OCI-M2 (cell line): ENCODE results near the gene FCAMR.

Experiments used
- DNase-seq: peaks from one replicate; lab custom pipeline; 2025; ENCODE audit not compliant: unreplicated experiment; lab: John Stamatoyannopoulos, UW

Gene FCAMR, protein sequence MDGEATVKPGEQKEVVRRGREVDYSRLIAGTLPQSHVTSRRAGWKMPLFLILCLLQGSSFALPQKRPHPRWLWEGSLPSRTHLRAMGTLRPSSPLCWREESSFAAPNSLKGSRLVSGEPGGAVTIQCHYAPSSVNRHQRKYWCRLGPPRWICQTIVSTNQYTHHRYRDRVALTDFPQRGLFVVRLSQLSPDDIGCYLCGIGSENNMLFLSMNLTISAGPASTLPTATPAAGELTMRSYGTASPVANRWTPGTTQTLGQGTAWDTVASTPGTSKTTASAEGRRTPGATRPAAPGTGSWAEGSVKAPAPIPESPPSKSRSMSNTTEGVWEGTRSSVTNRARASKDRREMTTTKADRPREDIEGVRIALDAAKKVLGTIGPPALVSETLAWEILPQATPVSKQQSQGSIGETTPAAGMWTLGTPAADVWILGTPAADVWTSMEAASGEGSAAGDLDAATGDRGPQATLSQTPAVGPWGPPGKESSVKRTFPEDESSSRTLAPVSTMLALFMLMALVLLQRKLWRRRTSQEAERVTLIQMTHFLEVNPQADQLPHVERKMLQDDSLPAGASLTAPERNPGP

DNA sequence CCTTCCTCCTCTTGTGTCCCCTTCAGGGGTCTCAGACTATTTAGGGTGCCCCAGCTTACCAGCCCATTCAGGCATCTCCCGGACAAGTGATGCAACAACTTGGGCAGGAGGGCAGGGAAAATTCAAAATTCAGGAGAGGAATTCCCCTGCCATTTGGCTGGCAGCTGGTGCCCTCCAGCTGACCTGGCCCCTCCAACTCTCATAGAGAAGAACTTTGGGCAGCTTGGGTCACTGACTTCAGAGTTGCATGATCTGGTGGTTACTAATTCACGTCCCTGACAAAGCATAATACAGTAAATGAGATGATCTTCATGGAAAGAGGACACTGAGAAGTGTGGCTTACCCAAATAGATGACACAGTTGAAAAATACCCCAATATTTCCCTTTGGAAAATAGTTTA is at the start of gene FCAMR:
FCAMR (minus strand) TSS at position 15 of the 400 bp plus-strand sequence. CDS start 335 bp downstream, outside the sequence.
- DNase-seq: no peak

DNA sequence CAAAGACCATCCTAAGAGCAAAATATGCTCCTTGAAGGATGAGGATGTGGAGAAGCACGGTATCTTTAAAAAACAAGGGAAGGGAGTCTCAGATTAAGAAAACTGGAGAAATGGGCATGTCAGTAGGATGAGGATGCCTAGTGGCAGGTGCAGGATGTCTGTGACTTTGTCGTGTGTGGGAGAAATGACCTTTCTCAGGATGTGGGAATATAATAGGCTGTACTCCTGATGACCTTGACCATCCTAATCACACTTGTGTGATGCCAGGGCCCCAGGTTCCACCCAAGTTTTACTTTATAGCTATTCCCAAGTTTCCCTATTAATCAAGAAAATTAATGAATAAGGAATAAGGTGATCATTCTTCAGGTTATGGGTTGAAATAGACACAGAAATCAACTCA is 49.4 kb upstream of the FCAMR start:
- no peak for DNase-seq

DNA sequence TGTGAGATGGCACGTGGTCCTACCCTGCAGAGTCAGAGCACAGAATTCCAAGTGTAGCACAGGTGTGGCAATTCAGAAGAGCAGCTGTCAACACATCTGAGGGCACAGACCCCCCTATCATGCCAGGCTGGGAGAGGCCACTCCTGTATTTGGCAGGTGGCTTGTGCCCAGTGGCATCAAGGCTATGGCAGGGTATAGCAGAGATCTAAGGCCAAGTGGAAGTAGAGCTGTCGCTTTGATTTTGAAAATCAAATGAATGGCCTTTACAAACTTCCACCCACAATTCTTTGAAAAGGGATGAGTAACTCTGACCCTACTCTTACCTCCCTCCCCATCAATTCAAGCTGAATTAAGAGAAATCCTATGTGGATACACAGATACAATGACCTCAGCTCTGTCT is 48.9 kb upstream of the FCAMR start:
- no peak for DNase-seq

DNA sequence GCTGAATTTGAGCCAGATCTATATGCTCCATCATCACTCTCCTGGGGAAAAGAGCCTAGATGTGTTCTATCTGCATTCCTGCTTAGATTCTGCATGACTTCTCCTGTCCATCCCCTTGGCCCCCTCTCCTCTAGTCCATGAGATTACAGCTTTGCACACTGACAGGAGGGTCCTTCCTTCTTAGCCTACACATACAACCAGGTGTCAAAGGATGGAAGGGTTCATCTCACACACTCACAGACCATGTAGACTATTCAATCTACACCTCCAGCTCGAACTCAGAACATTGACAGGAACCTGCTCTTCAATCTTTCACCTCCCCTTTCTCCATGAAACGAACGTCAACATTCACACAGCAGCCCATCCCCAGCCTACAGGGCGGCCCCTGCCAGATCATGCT is 48.4 kb upstream of the FCAMR start:
- DNase-seq: no peak

- DNase-seq: no peak
Observed at GRCh38 chr1:207017615-207018559, 47.6 kb upstream of the FCAMR start.

DNA sequence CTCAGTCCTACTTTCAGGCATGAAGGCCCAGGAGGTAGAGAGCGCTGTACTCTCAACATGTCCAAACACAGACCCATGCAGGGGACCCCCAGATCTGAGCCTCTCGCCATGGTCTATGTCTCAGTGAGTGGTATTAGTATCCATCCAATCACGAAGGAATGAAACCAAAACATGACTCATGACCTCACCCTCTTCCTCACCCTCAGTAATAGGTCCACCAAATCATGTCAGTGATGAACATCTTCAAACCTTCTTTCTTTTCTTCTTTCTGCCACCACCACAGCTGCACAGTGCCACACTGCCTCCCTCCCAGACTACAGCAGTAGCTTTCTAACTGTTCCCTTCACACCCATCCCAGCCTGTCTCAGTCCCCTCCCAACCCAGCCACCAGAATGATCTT is 45.5 kb upstream of the FCAMR start:
- no peak for DNase-seq

DNA sequence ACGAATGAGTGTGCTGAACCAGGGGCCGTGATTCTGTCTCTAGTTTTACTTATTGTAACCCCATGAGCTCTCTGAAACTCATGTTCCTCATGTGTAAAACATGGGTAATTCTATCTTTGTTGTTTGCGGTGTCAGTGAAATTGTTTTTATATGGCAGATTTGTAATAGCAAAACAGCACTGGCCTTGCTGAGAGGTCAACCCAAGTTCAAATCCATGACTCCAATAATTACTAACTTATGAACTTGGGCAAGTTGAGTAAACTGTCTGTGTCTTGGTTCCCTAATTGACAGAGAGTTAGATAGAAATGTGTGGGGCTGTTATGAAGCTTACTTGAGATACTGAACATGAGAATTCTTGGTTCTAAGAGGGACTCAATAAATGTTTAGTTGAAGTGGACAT is 44.5 kb upstream of the FCAMR start:
- no peak for DNase-seq

- no peak for DNase-seq
Observed at GRCh38 chr1:207013321-207014085, 43.2 kb upstream of the FCAMR start.

DNA sequence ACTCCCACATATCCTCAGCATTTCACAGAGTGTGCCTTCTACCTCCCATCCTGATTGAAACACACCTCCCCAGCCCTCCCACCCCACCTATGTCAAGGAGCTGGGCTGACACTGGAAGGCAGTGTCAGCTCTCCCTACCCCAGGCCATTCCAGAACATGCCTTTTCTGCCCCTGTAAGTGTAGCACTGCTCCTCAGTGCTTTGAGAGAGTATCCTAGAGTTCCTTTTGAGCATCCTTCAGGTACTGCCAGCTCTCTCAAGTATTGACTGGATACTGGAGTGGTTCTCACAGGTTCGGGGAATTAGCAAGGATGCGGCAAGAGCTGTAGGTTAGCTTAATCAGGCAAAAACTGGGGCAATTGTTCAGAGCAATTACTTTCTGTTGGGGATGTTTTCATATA is 40.5 kb upstream of the FCAMR start:
- no peak for DNase-seq

DNA sequence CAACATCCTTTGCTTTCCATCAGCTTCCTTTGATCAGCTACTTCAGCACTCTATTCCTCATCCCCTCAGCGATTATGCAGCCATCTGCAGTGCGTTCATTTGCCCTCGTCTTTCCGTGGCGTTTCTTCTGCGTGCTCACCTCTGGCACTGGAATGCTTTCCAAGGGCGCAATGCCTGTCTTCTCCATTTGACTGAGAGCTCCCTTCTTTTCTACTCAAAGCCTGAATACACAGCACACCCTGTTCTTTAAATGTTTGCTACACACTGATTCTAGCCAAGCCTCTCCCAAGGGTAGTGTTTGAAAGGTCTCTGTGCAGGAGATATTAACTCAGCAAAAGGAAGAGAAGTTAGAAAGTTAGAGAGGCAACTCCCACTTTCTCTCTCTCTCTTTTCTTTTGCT is 39.7 kb upstream of the FCAMR start:
- DNase-seq: no peak

- no peak for DNase-seq
Observed at GRCh38 chr1:207009182-207009850, 39.1 kb upstream of the FCAMR start.

DNA sequence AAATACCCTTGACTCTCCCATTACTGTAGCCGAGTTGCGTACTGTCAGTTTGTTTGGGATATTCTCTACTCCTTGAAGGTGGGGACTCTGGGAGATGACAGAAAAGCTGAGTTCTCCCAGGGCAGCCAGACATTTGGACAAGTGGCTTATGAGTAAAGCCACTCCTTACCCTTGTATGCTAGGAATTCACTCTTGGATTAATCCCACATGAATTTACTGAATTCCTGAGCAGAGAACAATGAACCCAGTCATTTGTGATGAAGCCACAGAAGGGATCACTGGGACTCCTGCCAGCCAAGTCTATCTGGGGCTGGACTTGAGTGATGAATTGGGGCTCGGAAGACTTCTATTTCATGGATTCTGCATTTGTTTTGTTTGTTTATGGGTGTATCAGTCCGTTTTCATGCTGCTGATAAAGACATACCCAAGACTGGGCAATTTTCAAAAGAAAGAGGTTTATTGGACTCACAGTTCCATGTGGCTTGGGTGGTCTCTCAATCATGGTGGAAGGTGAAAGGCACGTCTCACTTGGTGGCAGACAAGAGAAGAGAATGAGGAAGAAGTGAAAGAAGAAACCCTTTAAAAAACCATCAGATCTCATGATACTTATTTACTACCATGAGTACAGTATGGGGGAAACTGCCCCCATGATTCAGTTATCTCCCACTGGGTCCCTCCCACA is 37.2 kb upstream of the FCAMR start:
- no peak for DNase-seq

DNA sequence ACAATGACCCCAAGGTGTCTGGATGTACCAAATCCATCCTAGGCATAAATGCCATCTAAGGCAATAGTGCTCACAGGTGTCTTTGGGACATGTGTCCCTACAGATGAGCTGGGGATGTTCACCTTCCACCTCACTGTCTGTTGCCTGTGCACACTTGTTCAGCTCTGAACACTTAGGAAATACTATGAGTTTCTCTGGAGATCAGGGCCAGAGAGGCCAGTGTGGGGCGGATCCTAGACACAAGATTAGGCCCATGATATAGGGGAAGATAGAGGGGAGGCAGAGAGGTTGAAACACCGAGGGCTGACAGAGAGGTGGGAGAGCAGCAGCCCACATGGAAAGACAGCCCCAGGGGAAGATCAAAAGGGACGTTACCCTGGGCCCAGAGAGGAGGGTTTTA is 36.7 kb upstream of the FCAMR start:
- DNase-seq: no peak

DNA sequence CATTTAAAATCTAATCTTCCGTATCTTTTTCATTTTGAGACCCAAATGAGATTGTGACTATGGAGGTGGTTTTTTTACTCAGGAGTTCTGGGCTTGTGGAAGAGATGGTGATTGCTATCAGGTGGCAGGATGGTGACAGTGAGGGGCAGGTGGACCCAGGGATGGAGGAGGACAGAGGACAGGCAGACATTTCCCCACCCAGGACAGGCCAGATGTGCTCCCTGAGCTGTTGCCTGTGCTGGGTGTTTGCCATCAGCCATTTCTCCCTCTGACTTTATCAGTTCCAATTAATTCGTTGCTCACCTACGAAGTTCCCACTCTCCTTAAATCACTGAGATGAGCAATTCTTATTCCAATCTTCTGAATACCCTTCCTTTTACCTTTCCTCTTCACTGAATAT is 35.8 kb upstream of the FCAMR start:
- DNase-seq: no peak

DNA sequence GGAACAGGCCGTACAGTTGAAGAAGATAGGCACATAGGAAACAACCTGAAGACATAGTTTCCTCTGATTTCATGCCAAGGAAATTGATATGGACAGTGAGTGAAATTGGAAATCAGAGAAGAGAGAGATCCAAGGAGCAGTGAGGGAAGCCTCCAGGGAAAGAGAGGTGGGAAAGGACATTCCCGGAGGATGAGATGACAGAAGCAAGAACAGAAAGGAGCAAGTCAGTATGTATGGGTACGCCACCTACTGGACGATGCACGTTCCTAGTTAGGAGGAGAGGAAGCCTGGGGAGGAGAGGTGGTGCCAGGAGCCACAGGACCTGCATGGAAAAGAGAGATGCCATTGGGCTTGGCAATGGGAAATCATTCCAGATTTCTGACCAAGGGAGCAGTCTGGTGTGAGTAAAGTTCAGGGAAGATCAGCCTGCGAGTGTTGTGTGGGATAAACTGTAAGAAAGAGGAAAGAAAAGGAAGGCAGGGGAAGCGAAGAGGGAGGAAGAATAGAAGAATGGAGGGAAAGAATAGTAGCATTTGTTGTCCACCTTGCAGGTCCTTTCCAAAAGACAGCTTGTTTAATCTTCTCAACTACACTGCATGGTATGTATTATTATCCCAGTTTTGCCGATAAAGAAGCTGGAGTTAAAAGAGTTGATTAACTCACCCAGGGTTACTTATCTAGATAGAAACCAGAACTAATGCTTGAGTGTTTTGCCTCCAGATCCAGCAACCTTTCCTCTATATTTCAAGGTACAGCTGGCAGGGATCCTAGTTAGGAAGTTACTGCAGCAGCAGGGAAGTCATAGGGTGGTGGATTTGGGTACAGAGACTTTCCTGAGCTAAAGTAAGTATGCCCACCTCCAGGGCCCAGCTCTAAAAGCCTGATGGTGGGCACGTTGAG is 34.9 kb upstream of the FCAMR start:
- DNase-seq: no peak

- no peak for DNase-seq
Observed at GRCh38 chr1:207003210-207003609, 33.0 kb upstream of the FCAMR start.

DNA sequence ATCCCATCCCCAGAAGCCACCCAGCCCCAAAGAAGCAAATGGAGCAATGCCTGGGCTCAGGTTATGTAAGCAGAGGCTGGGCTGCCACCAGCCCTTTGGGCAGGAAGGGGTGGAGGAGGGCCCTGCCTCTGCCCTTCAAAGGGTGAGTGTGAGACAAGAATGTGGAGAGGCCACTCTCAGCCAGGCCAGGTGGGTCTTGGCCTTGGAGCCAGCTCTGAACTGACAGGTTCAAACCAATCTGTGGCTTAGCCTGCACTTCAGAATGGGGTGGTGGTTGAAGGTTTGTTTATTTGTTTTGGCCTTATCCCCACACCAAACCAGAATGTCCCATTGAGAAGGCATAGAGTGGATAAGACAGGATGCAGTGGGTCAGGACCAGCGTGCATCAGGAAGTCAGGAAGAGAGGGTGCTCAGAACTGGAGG is 32.5 kb upstream of the FCAMR start:
- DNase-seq: no peak

DNA sequence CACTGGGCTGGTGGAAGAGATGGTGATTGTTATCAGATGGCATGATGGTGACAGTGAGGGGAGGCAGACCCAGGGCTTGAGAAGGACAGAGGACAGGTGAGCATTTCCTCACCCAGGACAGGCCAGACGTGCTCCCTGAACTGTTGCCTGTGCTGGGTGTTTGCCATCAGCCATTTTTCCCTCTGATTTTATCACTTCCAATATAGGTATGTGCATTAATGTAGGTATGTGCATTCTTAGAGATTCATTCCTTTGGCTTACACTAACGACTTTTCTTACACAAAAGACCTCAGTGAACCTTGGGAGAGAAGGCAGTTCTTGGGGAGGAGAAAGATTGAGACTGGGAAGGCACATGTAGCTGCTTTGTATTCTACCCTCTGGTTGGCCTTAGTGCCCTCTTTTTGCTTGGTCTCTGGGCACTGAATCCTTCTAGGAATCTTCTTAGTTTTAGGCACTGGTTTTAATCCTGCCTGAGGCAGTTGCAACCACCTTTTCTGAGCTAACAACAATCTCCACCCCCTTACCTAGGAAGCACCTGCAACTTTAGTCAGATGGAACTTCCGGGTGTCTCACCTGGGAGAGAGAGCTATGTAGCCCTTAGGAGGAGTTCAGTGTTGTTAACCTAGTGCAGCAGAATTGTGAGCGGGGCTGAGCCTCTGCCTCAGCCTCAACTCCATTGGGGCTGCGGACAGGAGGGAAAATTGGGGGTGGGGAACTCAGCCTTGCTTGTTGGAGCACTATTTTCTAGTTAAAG is 31.4 kb upstream of the FCAMR start:
- no peak for DNase-seq
